K562 (cell line): ENCODE data around the gene CHST15. TPM values are rescaled to one million over a fixed set of nuclear protein-coding genes. Genes with fewer than 3 reads are reported as not detected.

Source experiments
- ATAC-seq: fragments of 200-7000 bp; cut with Tn5 transposase; 3 replicates; pipeline ENCODE4 v1.9.1; 2020; ENCODE audit warnings: moderate library complexity
- BruUV-seq: library from RNA; stranded (reverse); fragments of 400-500 nt; replicated peaks from 2 replicates; lab custom pipeline; 2021; lab: Mats Ljungman, UMichigan
- CTCF ChIA-PET: fragments of 300-600 bp; formaldehyde crosslinking; extraction: SDS; loops from one replicate; lab custom pipeline; 2021; ENCODE audit warnings: low intra/inter-chr PET ratio; lab: Yijun Ruan, JAX
- POLR2A ChIA-PET: fragments of 300-600, 350-650 bp; sonication (Branson Sonifier 250); formaldehyde crosslinking; extraction: SDS; loops from one replicate; lab custom pipeline; 2021; ENCODE audit warnings: antibody characterized with exemption, inconsistent platforms; lab: Yijun Ruan, JAX
- DNase-seq, 4 experiments: peaks; one replicate each; pipeline versions ENCODE4 v3.0.0 to v3.0.0-alpha.2; 2011 to 2018; ENCODE audit warnings: low spot score in 3 of 4, mixed read lengths in 3 of 4; ENCODE audit errors: extremely low read depth in 1 of 4
- FAIRE-seq: peaks from 2 replicates; lab custom pipeline; 2011; peaks lifted over from hg19 to GRCh38; lab: Jason Lieb, UNC
- H2AFZ ChIP-seq: 2 replicates; pipeline ENCODE4 v1.6.0; 2011; ENCODE audit warnings: low read depth, low read length, control low read depth, inconsistent platforms
- H3K27ac ChIP-seq: fragments of 200-600 bp; 3 replicates; pipeline ENCODE4 v1.8.0; 2011; ENCODE audit warnings: low read depth, mild to moderate bottlenecking, control low read depth, inconsistent platforms, low read length, moderate library complexity, mixed read lengths; ENCODE audit errors: extremely low read depth
- H3K27me3 ChIP-seq, 2 experiments: fragments of 300-600 bp in 1 of 2; 2 replicates in 1 of 2; 3 replicates in 1 of 2; pipeline versions ENCODE4 v1.6.0 to v1.8.0; 2011; ENCODE audit warnings: inconsistent platforms in 2 of 2, low read length in 2 of 2, mild to moderate bottlenecking in 1 of 2, mixed read lengths in 1 of 2, moderate library complexity in 1 of 2; ENCODE audit not compliant: control insufficient read depth in 2 of 2, insufficient read depth in 2 of 2
- H3K36me3 ChIP-seq: fragments of 300-600 bp; 3 replicates; pipeline ENCODE4 v1.8.0; 2011; ENCODE audit warnings: mild to moderate bottlenecking, low read length, inconsistent platforms; ENCODE audit not compliant: control insufficient read depth, insufficient read depth
- H3K4me1 ChIP-seq, 2 experiments: fragments of 200-600 bp in 1 of 2; replicated peaks in 1 of 2; 2 replicates in 1 of 2; 3 replicates in 1 of 2; pipeline versions ENCODE4 v1.5.1 to v1.8.0; 2011; ENCODE audit warnings: inconsistent platforms in 2 of 2, low read length in 2 of 2, mild to moderate bottlenecking in 1 of 2, mixed read lengths in 1 of 2, moderate library complexity in 1 of 2; ENCODE audit not compliant: control insufficient read depth in 2 of 2, insufficient read depth in 2 of 2
- H3K4me2 ChIP-seq: 2 replicates; pipeline ENCODE4 v1.6.1; 2011; ENCODE audit warnings: low read length, control low read depth, inconsistent platforms, mixed read lengths; ENCODE audit not compliant: insufficient read depth
- H3K4me3 ChIP-seq: fragments of 200-600 bp; sonication (generic), shearing (Covaris generic); 2 replicates; pipeline ENCODE4 v1.5.1; 2016; ENCODE audit warnings: control low read depth, inconsistent platforms
- H3K79me2 ChIP-seq: fragments of 200-600 bp; 3 replicates; pipeline ENCODE4 v1.8.0; 2011; ENCODE audit warnings: low read length, inconsistent platforms; ENCODE audit not compliant: control insufficient read depth, insufficient read depth
- H3K9ac ChIP-seq, 2 experiments: 2 replicates each; pipeline versions ENCODE4 v1.6.0 to v1.6.1; 2011; ENCODE audit warnings: low read depth in 2 of 2, low read length in 2 of 2, control low read depth in 1 of 2, inconsistent platforms in 1 of 2, mild to moderate bottlenecking in 1 of 2, mixed read lengths in 1 of 2; ENCODE audit not compliant: insufficient read depth in 1 of 2
- H3K9me1 ChIP-seq: one replicate; pipeline ENCODE4 v1.6.0; 2011; ENCODE audit warnings: inconsistent platforms, mild to moderate bottlenecking, low read length, moderate library complexity; ENCODE audit not compliant: control insufficient read depth, insufficient read depth
- H3K9me3 ChIP-seq: replicated peaks from 2 replicates; pipeline ENCODE4 v1.5.1; 2011; ENCODE audit warnings: low read depth, low read length, inconsistent platforms; ENCODE audit not compliant: control insufficient read depth, insufficient read depth
- H4K20me1 ChIP-seq: replicated peaks from 2 replicates; pipeline ENCODE4 v1.6.1; 2011; ENCODE audit warnings: low read length, inconsistent platforms, mixed read lengths; ENCODE audit not compliant: control insufficient read depth, insufficient read depth
- ARNT ChIP-seq, 2 experiments: fragments of 450-650 bp; IDR thresholded peaks; 2 replicates each; pipeline ENCODE4 v1.6.1; 2016; ENCODE audit warnings: mild to moderate bottlenecking in 1 of 2
- ASH1L ChIP-seq: fragments of 450-650 bp; IDR thresholded peaks from 2 replicates; pipeline ENCODE4 v1.6.1; 2018; ENCODE audit warnings: borderline replicate concordance, mild to moderate bottlenecking, low read depth; ENCODE audit not compliant: partially characterized antibody
- BMI1 ChIP-seq: fragments of 150-350 bp; IDR thresholded peaks from 2 replicates; pipeline ENCODE4 v1.6.1; 2014; ENCODE audit warnings: low read length
- CTBP1 ChIP-seq: fragments of 450-650 bp; IDR thresholded peaks from 2 replicates; pipeline ENCODE4 v1.6.1; 2016; ENCODE audit warnings: borderline replicate concordance
- FIP1L1 ChIP-seq: fragments of 200-400 bp; formaldehyde crosslinking; IDR thresholded peaks from 2 replicates; pipeline ENCODE4 v1.6.1; 2018; ENCODE audit warnings: mild to moderate bottlenecking, low read depth, low read length; ENCODE audit not compliant: poor library complexity, severe bottlenecking
- JUND ChIP-seq, 2 experiments: IDR thresholded peaks; 2 replicates in 1 of 2; 3 replicates in 1 of 2; pipeline ENCODE4 v1.6.1; 2011; ENCODE audit warnings: borderline replicate concordance in 2 of 2, low read depth in 2 of 2, low read length in 2 of 2, improper control_type of control experiment in 1 of 2, missing biosample characterization in 1 of 2, missing genetic modification characterization in 1 of 2, missing genetic modification reagents in 1 of 2
- NR4A1 ChIP-seq, 2 experiments: fragments of 250-450 bp in 1 of 2; fragments of 450-650 bp in 1 of 2; sonication (Bioruptor Pico) in 1 of 2; IDR thresholded peaks; 2 replicates each; pipeline versions ENCODE4 v1.4.0 to v1.6.1; 2016 to 2020; ENCODE audit warnings: mild to moderate bottlenecking in 2 of 2, missing compliant biosample characterization in 1 of 2, missing genetic modification characterization in 1 of 2, moderate library complexity in 1 of 2
- ZNF134 ChIP-seq: fragments of 250-450 bp; sonication (Bioruptor Pico); conservative IDR thresholded peaks from 2 replicates; pipeline ENCODE4 v1.4.0; 2020
- ZNF316 ChIP-seq: fragments of 450-650 bp; IDR thresholded peaks from 2 replicates; pipeline ENCODE4 v1.6.1; 2016
- ZNF584 ChIP-seq: fragments of 200-800 bp; sonication (Bioruptor generic); IDR thresholded peaks from 2 replicates; pipeline ENCODE4 v1.6.1; 2016; ENCODE audit warnings: low read depth, mild to moderate bottlenecking, missing genetic modification characterization, missing compliant biosample characterization
- WGBS: fragments of 100-300 bp; shearing (Covaris generic); methylation state at CpG from one replicate; pipeline ENCODE4 v1.1.6; 2016; ENCODE audit warnings: low coverage, mixed read lengths; ENCODE audit not compliant: insufficient coverage; ENCODE audit errors: missing lambda C conversion rate; 5-methylcytosine and 5-hydroxymethylcytosine counted together
- in situ Hi-C: fragments of 300-500 bp; cut with MboI; formaldehyde crosslinking; loops from 4 replicates; pipeline ENCODE4 v1.15.0; 2018; ENCODE audit warnings: inconsistent platforms, mixed read lengths
- intact Hi-C: fragments of 100-400 bp; cut with micrococcal nuclease; formaldehyde crosslinking; loops from 2 replicates; pipeline ENCODE4 v1.14.2; 2022
- polyA plus RNA-seq, 8 experiments: library from polyadenylated mRNA; depleted of rRNA in 4 of 8; stranded (reverse) in 5 of 8; unstranded in 3 of 8; fragments of >200 nt; fragmentation: Nextera tagmentation in 2 of 8; fragmentation: Illumina TruSeq in 1 of 8; extraction: Ambion mirVana in 2 of 8; extraction: Trizol in 1 of 8; gene quantifications; 2 replicates each; pipeline versions ENCODE4 v1.2.1 to v1.2.3, GENCODE V29; 2011 to 2014; ENCODE audit warnings: inconsistent platforms in 1 of 8, missing spikeins in 1 of 8
- total RNA-seq, 7 experiments: library from RNA; depleted of rRNA in 6 of 7; stranded (reverse); fragments of >200 nt in 6 of 7; fragmentation: Illumina TruSeq in 2 of 7; extraction: Trizol in 2 of 7; gene quantifications; 2 replicates each; pipeline versions ENCODE4 v1.2.1 to v1.2.3, GENCODE V29; 2011 to 2021; ENCODE audit warnings: low replicate concordance in 1 of 7
- TF ChIP-seq, protein P1 (sequence below): sonication (generic); formaldehyde crosslinking; IDR thresholded peaks from 2 replicates; pipeline ENCODE4 v1.8.1; 2023; ENCODE audit warnings: missing genetic modification reagents, mild to moderate bottlenecking, borderline replicate concordance
- TF ChIP-seq, protein P2 (sequence below): fragments of 450-650 bp; IDR thresholded peaks from 2 replicates; pipeline ENCODE4 v1.6.1; 2017; ENCODE audit warnings: mild to moderate bottlenecking, moderate library complexity
- TF ChIP-seq, protein P3 (sequence below): fragments of 450-650 bp; IDR thresholded peaks from 2 replicates; pipeline ENCODE4 v1.6.1; 2016; ENCODE audit warnings: missing biosample characterization, missing genetic modification characterization

CHST15 gene
- total and polyA plus RNA-seq, 9 of the 15 experiments (the other 6 are each of a cell fraction or from before 2014, with no cell fraction given) = 0.04 to 0.16 (median 0.08) TPM

DNA sequence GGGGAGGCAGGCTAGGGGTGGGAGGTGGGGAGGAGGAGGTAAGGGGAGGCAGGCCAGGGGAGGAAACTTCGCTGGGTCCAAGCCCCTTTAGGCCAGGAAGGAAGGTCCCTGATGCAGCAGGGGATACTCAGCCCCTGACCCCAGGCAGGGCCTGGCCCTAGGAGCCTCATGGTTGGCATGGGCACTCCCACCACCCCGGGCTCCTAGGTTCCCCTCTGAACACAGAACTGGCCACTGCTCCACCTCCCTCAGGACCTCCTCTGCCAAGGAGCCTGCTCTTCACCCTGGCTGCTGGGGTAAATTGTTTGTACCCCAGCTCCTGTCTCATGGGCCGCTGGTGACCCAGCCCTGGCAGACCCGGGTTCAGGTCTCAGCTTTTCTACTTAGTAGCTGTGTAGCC, 25.8 kb upstream of the CHST15 start (continued):
- TF ChIP-seq, protein P1, sequence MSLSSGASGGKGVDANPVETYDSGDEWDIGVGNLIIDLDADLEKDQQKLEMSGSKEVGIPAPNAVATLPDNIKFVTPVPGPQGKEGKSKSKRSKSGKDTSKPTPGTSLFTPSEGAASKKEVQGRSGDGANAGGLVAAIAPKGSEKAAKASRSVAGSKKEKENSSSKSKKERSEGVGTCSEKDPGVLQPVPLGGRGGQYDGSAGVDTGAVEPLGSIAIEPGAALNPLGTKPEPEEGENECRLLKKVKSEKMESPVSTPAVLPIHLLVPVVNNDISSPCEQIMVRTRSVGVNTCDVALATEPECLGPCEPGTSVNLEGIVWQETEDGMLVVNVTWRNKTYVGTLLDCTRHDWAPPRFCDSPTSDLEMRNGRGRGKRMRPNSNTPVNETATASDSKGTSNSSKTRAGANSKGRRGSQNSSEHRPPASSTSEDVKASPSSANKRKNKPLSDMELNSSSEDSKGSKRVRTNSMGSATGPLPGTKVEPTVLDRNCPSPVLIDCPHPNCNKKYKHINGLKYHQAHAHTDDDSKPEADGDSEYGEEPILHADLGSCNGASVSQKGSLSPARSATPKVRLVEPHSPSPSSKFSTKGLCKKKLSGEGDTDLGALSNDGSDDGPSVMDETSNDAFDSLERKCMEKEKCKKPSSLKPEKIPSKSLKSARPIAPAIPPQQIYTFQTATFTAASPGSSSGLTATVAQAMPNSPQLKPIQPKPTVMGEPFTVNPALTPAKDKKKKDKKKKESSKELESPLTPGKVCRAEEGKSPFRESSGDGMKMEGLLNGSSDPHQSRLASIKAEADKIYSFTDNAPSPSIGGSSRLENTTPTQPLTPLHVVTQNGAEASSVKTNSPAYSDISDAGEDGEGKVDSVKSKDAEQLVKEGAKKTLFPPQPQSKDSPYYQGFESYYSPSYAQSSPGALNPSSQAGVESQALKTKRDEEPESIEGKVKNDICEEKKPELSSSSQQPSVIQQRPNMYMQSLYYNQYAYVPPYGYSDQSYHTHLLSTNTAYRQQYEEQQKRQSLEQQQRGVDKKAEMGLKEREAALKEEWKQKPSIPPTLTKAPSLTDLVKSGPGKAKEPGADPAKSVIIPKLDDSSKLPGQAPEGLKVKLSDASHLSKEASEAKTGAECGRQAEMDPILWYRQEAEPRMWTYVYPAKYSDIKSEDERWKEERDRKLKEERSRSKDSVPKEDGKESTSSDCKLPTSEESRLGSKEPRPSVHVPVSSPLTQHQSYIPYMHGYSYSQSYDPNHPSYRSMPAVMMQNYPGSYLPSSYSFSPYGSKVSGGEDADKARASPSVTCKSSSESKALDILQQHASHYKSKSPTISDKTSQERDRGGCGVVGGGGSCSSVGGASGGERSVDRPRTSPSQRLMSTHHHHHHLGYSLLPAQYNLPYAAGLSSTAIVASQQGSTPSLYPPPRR (CRISPR knock-in tag) = no peak

DNA sequence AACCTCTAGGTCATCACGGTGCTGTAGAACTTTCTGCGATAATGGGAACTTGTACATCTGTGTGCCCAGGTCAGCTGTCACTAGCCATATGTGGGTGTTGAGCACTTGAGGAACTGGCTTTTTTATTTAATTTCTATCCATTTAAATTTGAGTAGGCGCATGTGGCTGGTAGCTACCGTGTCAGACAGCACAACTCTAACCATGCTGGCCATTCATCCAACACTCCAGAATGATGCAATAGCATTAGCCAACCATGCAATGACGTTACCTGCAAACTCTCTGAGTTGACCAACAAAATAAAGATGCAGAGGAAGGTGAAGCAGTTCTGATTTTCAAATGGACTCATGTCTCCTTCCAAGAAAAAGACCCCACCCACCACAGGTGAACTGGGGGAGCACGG, 24.4 kb upstream of the CHST15 start:
- Histone ChIP-seq H3K27ac (no peak overlapping the region), H3K4me2 (no peak overlapping the region), H3K9me3 (no peaks in the 10 kb centered on the region), H3K27me3 (peaks cover 0 to 5% of the 10 kb centered on the region in 2 experiments; a peak in 2 of 5 replicates), H3K36me3 (no peaks in the 10 kb centered on the region), H3K4me1 (no peaks in the 10 kb centered on the region; a peak in 1 of 5 replicates), H3K79me2 (no peaks in the 10 kb centered on the region), H3K9ac (no peak overlapping the region), H3K9me1 (no peaks in the 10 kb centered on the region), H4K20me1 (no peaks in the 10 kb centered on the region), H2AFZ (no peak overlapping the region), H3K4me3 (no peak overlapping the region)
- POLR2A ChIA-PET = no interaction called here
- CTCF ChIA-PET = no interaction called here
- FAIRE-seq = no peak
- BruUV-seq = no TSS peak
- no peak for DNase-seq
- 7% methylated on average over 6 of the region's 6 CpGs for WGBS
- peak; percentile 66 for ATAC-seq
- in situ Hi-C loops = no loop called here
- intact Hi-C loops = no loop called here
- TF ChIP-seq JUND (IDR thresholded peaks at IDR 0.05; ENCODE audit: borderline replicate concordance, low read depth, low read length) = peak; percentile 43; the same call in 1 of the 2 replicates
- TF ChIP-seq JUND (tag; IDR thresholded peaks at IDR 0.05; ENCODE audit: borderline replicate concordance, low read depth, low read length) = no peak
- peak; percentile 71; the same call in 1 of the 2 replicates for TF ChIP-seq ZNF584 (CRISPR knock-in tag)
- TF ChIP-seq BMI1 = no peak
- TF ChIP-seq, protein P2, sequence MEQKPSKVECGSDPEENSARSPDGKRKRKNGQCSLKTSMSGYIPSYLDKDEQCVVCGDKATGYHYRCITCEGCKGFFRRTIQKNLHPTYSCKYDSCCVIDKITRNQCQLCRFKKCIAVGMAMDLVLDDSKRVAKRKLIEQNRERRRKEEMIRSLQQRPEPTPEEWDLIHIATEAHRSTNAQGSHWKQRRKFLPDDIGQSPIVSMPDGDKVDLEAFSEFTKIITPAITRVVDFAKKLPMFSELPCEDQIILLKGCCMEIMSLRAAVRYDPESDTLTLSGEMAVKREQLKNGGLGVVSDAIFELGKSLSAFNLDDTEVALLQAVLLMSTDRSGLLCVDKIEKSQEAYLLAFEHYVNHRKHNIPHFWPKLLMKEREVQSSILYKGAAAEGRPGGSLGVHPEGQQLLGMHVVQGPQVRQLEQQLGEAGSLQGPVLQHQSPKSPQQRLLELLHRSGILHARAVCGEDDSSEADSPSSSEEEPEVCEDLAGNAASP = no peak
- no peak for TF ChIP-seq ARNT (IDR thresholded peaks at IDR 0.05)
- 0 out of 2 replicates have a peak, but pooled peaks have one; percentile 32 for TF ChIP-seq CTBP1
- TF ChIP-seq ZNF134 (CRISPR knock-in tag) = no peak
- TF ChIP-seq, protein P3, sequence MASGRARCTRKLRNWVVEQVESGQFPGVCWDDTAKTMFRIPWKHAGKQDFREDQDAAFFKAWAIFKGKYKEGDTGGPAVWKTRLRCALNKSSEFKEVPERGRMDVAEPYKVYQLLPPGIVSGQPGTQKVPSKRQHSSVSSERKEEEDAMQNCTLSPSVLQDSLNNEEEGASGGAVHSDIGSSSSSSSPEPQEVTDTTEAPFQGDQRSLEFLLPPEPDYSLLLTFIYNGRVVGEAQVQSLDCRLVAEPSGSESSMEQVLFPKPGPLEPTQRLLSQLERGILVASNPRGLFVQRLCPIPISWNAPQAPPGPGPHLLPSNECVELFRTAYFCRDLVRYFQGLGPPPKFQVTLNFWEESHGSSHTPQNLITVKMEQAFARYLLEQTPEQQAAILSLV = peak; percentile 56; the same call in 1 of the 2 replicates
- no peak for TF ChIP-seq FIP1L1
- TF ChIP-seq NR4A1 (CRISPR knock-in tag; IDR thresholded peaks at IDR 0.05) = no peak
- TF ChIP-seq NR4A1 (tag; IDR thresholded peaks at IDR 0.05) = no peak
- TF ChIP-seq ASH1L = no peak
- TF ChIP-seq ZNF316 = no peak
